Astrocyte (in vitro differentiated cells and primary cell): Measurements from ENCODE around the gene UBE2E2. TPM values are rescaled to one million over a fixed set of nuclear protein-coding genes. Genes with fewer than 3 reads are reported as not detected.
A peak's percentile ranks its signal among the peaks of the same experiment; 100 is the strongest.

ENCODE experiments used
- DNase-seq: peaks from one replicate; pipeline ENCODE4 v3.0.0-alpha.2; 2010; ENCODE audit warnings: low read depth
- FAIRE-seq: peaks from 2 replicates; lab custom pipeline; 2011; peaks lifted over from hg19 to GRCh38; lab: Jason Lieb, UNC
- H2AFZ ChIP-seq: 2 replicates; pipeline ENCODE4 v1.6.0; 2012; ENCODE audit warnings: low read depth, low read length, inconsistent platforms
- H3K27ac ChIP-seq: 2 replicates; pipeline ENCODE4 v1.5.1; 2011; ENCODE audit warnings: low read depth, low read length, inconsistent platforms
- H3K27me3 ChIP-seq: 2 replicates; pipeline ENCODE4 v1.6.0; 2011; ENCODE audit warnings: low read length, inconsistent platforms; ENCODE audit not compliant: insufficient read depth
- H3K36me3 ChIP-seq: 2 replicates; pipeline ENCODE4 v1.5.1; 2011; ENCODE audit warnings: low read length, inconsistent platforms; ENCODE audit not compliant: insufficient read depth
- H3K4me1 ChIP-seq: 2 replicates; pipeline ENCODE4 v1.5.1; 2011; ENCODE audit warnings: low read length, inconsistent platforms; ENCODE audit not compliant: insufficient read depth
- H3K4me2 ChIP-seq: 2 replicates; pipeline ENCODE4 v1.6.0; 2012; ENCODE audit warnings: low read length, inconsistent platforms
- H3K4me3 ChIP-seq: 2 replicates; pipeline ENCODE4 v1.5.1; 2011; ENCODE audit warnings: low read depth, mild to moderate bottlenecking, low read length, inconsistent platforms; ENCODE audit not compliant: insufficient read depth
- H3K79me2 ChIP-seq: 2 replicates; pipeline ENCODE4 v1.6.0; 2012; ENCODE audit warnings: mild to moderate bottlenecking, low read length, inconsistent platforms; ENCODE audit not compliant: insufficient read depth
- H3K9ac ChIP-seq: 2 replicates; pipeline ENCODE4 v1.6.0; 2012; ENCODE audit warnings: mild to moderate bottlenecking, low read length, inconsistent platforms
- H3K9me3 ChIP-seq: 2 replicates; pipeline ENCODE4 v1.5.1; 2012; ENCODE audit warnings: low read depth, mild to moderate bottlenecking, low read length, inconsistent platforms; ENCODE audit not compliant: insufficient read depth
- H4K20me1 ChIP-seq: 2 replicates; pipeline ENCODE4 v1.6.0; 2012; ENCODE audit warnings: low read length, inconsistent platforms; ENCODE audit not compliant: insufficient read depth
- H3K27ac Mint-ChIP-seq: one replicate; pipeline ENCODE4 v1.8.0; 2021; ENCODE audit warnings: mild to moderate bottlenecking, mixed read lengths; ENCODE audit not compliant: unreplicated experiment
- H3K27me3 Mint-ChIP-seq: one replicate; pipeline ENCODE4 v1.8.0; 2021; ENCODE audit warnings: low read depth, mixed read lengths; ENCODE audit not compliant: unreplicated experiment
- H3K36me3 Mint-ChIP-seq: one replicate; pipeline ENCODE4 v1.8.0; 2021; ENCODE audit warnings: low read depth, mixed read lengths; ENCODE audit not compliant: unreplicated experiment
- H3K4me1 Mint-ChIP-seq: one replicate; pipeline ENCODE4 v1.8.0; 2021; ENCODE audit warnings: low read depth, mixed read lengths; ENCODE audit not compliant: unreplicated experiment
- H3K4me3 Mint-ChIP-seq: one replicate; pipeline ENCODE4 v1.8.0; 2021; ENCODE audit warnings: mild to moderate bottlenecking, moderate library complexity, mixed read lengths; ENCODE audit not compliant: unreplicated experiment
- H3K9me3 Mint-ChIP-seq: one replicate; pipeline ENCODE4 v1.8.0; 2021; ENCODE audit warnings: mild to moderate bottlenecking, mixed read lengths; ENCODE audit not compliant: unreplicated experiment
- EZH2 ChIP-seq: IDR thresholded peaks from 2 replicates; pipeline ENCODE4 v1.6.1; 2012; ENCODE audit warnings: mild to moderate bottlenecking, low read length, inconsistent platforms; ENCODE audit not compliant: insufficient read depth
- total RNA-seq: library from RNA; stranded (reverse); gene quantifications from 2 replicates; pipeline ENCODE4 v1.2.1, GENCODE V29; 2021
- TF ChIP-seq, protein P1 (sequence below): IDR thresholded peaks from 2 replicates; pipeline ENCODE4 v1.5.1; 2011; ENCODE audit warnings: low read depth, mild to moderate bottlenecking, inconsistent platforms, low read length, moderate library complexity; ENCODE audit not compliant: insufficient read depth

Gene UBE2E2
- total RNA-seq, 1 donor from 2014 or later, result 89.8 TPM

DNA sequence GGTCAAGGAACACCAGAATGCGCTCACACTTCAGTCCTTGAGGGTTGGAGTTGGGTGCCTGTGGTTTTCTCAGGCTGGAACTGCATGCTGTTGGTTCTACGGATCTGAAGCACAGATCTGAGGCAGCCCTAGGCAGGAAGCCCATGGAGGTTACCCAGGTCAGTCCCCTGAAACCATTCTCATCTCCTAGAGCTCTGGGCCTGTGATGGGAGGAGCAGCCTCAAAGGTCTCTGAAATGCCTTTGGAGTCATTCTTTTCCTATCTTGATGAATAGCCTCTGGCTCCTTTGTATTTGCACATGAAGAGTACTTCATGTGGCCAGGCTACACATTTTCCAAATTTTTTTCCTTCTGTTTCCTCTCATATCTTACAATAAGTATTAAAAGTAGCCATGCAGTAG is 423.3 kb downstream of the UBE2E2 start:
- no peak for TF ChIP-seq EZH2
- TF ChIP-seq, protein P1, sequence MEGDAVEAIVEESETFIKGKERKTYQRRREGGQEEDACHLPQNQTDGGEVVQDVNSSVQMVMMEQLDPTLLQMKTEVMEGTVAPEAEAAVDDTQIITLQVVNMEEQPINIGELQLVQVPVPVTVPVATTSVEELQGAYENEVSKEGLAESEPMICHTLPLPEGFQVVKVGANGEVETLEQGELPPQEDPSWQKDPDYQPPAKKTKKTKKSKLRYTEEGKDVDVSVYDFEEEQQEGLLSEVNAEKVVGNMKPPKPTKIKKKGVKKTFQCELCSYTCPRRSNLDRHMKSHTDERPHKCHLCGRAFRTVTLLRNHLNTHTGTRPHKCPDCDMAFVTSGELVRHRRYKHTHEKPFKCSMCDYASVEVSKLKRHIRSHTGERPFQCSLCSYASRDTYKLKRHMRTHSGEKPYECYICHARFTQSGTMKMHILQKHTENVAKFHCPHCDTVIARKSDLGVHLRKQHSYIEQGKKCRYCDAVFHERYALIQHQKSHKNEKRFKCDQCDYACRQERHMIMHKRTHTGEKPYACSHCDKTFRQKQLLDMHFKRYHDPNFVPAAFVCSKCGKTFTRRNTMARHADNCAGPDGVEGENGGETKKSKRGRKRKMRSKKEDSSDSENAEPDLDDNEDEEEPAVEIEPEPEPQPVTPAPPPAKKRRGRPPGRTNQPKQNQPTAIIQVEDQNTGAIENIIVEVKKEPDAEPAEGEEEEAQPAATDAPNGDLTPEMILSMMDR, result no peak
- H3K27ac ChIP-seq, result no peak overlapping the region
- H3K4me1 ChIP-seq, result peaks cover 10% of the 10 kb centered on the region
- H3K27me3 ChIP-seq, result no peaks in the 10 kb centered on the region
- FAIRE-seq (no peak), DNase-seq (peak; percentile 29)
- Mint-ChIP-seq H3K36me3 (peaks cover 6% of the 10 kb centered on the region), H3K4me3 (no peak overlapping the region), H3K4me1 (peaks cover 9% of the 10 kb centered on the region), H3K27me3 (no peaks in the 10 kb centered on the region), H3K9me3 (peaks cover 20% of the 10 kb centered on the region), H3K27ac (no peak overlapping the region)
- no peak overlapping the region for H3K4me3 ChIP-seq
- no peaks in the 10 kb centered on the region for H4K20me1 ChIP-seq
- no peaks in the 10 kb centered on the region for H3K36me3 ChIP-seq
- no peaks in the 10 kb centered on the region for H3K79me2 ChIP-seq
- H2AFZ ChIP-seq, result no peak overlapping the region
- H3K4me2 ChIP-seq, result no peak overlapping the region
- no peak overlapping the region for H3K9ac ChIP-seq
- H3K9me3 ChIP-seq, result no peaks in the 10 kb centered on the region

DNA sequence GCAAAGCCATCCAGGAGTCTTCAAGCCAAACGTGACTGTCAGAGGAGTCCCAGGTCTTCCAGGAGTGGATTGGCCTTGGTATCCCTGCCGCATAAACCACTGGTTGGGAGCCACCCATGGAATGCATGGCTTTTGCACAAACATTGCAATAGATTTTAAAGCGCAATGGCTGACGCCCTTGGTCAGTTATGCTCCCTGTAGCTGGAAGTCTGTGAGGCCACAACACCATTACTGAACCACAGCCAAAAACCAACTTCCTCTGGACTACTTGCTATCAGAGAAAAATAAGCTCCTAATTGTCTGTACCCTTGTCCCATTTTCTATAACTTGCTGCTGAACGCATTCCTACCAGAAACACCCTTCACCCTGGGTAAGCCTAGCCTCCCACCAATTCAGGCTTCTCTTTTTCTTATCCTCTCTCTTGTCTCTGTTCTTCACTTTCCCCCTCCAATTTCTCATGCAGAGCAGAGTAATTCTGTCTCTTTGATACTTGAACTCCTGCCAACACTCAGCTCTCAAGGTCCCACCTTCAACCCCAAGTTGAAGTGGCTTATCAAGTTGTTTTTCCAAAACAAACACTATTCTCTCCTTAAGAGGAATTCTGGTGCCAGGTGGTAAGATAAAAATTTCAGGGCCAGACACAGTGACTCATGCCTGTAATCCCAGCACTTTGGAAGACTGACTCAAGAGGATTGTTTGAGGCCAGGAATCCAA is 426.2 kb downstream of the UBE2E2 start:
- TF ChIP-seq, protein P1, result no peak
- TF ChIP-seq EZH2, result no peak
- no peak overlapping the region for H3K4me3 ChIP-seq
- no peaks in the 10 kb centered on the region for H3K36me3 ChIP-seq
- no peaks in the 10 kb centered on the region for H4K20me1 ChIP-seq
- H3K27ac ChIP-seq, result no peak overlapping the region
- H3K4me2 ChIP-seq, result peak overlapping the region; percentile 27
- H3K4me1 ChIP-seq, result peaks cover 10% of the 10 kb centered on the region
- Mint-ChIP-seq H3K9me3 (peaks cover 9% of the 10 kb centered on the region), H3K4me1 (peaks cover 9% of the 10 kb centered on the region), H3K27me3 (peaks cover 2% of the 10 kb centered on the region), H3K36me3 (peaks cover 5% of the 10 kb centered on the region), H3K27ac (no peak overlapping the region), H3K4me3 (no peak overlapping the region)
- DNase-seq, result peak; percentile 86
- peak; percentile 67 for FAIRE-seq
- H3K79me2 ChIP-seq, result no peaks in the 10 kb centered on the region
- no peaks in the 10 kb centered on the region for H3K27me3 ChIP-seq
- no peak overlapping the region for H3K9ac ChIP-seq
- H2AFZ ChIP-seq, result no peak overlapping the region
- H3K9me3 ChIP-seq, result no peaks in the 10 kb centered on the region

DNA sequence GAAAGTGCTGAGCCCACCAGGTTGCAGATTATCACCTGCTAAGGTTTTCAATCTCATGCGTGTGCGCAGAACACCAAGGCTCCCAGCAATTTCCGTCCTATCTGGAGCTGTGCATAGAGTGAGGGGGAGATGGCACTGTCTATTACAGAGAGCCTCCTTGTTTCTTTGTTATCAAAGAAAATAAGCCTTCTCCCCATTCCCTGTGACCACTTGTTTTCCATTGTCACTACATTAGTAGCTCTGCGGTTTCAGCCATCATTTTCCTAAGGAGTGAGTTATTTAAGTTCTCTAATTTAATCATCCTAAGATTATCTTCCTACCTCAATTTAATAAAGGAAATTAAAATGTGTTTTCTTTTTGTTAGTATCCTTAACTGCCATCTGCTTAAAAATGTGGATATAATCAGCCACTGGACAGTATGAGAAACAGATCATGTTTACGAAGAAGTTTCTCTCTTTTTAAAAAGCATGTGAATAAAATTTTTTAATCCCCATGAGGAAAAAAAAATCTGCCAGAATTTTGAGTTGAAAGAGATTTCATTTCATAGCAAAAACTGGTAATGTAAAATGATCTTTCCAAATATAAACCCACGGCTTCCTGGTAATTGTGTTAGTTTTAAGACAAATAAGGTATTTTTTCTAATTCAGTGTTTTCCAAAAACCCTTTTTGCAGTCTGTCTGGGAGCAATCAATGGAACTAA is 430.3 kb downstream of the UBE2E2 start:
- Histone ChIP-seq H3K27ac (no peak overlapping the region), H3K36me3 (no peaks in the 10 kb centered on the region), H3K9ac (no peak overlapping the region), H3K4me3 (no peak overlapping the region), H3K27me3 (no peaks in the 10 kb centered on the region), H3K9me3 (no peaks in the 10 kb centered on the region), H4K20me1 (no peaks in the 10 kb centered on the region), H3K4me2 (no peak overlapping the region), H3K4me1 (peaks cover 10% of the 10 kb centered on the region), H3K79me2 (no peaks in the 10 kb centered on the region), H2AFZ (no peak overlapping the region)
- DNase-seq (no peak), FAIRE-seq (no peak)
- H3K4me1 Mint-ChIP-seq, result peaks cover 9% of the 10 kb centered on the region
- peaks cover 2% of the 10 kb centered on the region for H3K27me3 Mint-ChIP-seq
- H3K27ac Mint-ChIP-seq, result no peak overlapping the region
- H3K4me3 Mint-ChIP-seq, result no peak overlapping the region
- H3K9me3 Mint-ChIP-seq, result peaks cover 4% of the 10 kb centered on the region
- TF ChIP-seq, protein P1, result no peak
- no peak for TF ChIP-seq EZH2
- peaks cover 2% of the 10 kb centered on the region for H3K36me3 Mint-ChIP-seq
